Activated CD8-positive, alpha-beta T cell treated with anti-CD3 and anti-CD28 coated beads for 36 hours (primary cell): ENCODE results near the gene ARRDC5. TPM values are rescaled to one million over a fixed set of nuclear protein-coding genes. Genes with fewer than 3 reads are reported as not detected.
"Not testable (repeated sequence)": the region's sequence is repeated elsewhere in the genome, so short reads cannot be mapped to it uniquely, and the experiment has no call there.

ENCODE experiments used
- ATAC-seq: fragments of 200-7000 bp; cut with Tn5 transposase; one replicate; pipeline ENCODE4 v1.10.0; 2021; ENCODE audit warnings: mild to moderate bottlenecking, moderate library complexity
- CTCF ChIA-PET: fragments of 350-600 bp; sonication (Branson Sonifier 250); formaldehyde crosslinking; loops from one replicate; lab custom pipeline; 2021; ENCODE audit warnings: antibody characterized with exemption; lab: Charles Lee
- POLR2A ChIA-PET: fragments of 350-600 bp; sonication (Branson Sonifier 250); formaldehyde crosslinking; loops from one replicate; lab custom pipeline; 2021; ENCODE audit warnings: antibody characterized with exemption; lab: Charles Lee
- DNase-seq: peaks from one replicate; pipeline ENCODE4 v3.0.0-alpha.2; 2020
- H3K27ac Mint-ChIP-seq: one replicate; pipeline ENCODE4 v1.8.0; 2021; ENCODE audit warnings: mild to moderate bottlenecking, mixed read lengths
- H3K27me3 Mint-ChIP-seq: one replicate; pipeline ENCODE4 v1.8.0; 2021; ENCODE audit warnings: mixed read lengths
- H3K36me3 Mint-ChIP-seq: one replicate; pipeline ENCODE4 v1.8.0; 2021; ENCODE audit warnings: low read depth, mixed read lengths
- H3K4me1 Mint-ChIP-seq: one replicate; pipeline ENCODE4 v1.8.0; 2021; ENCODE audit warnings: low read depth, mixed read lengths
- H3K4me3 Mint-ChIP-seq: one replicate; pipeline ENCODE4 v1.8.0; 2021; ENCODE audit warnings: mild to moderate bottlenecking, moderate library complexity, mixed read lengths
- H3K9me3 Mint-ChIP-seq: one replicate; pipeline ENCODE4 v1.8.0; 2021; ENCODE audit warnings: mixed read lengths
- CTCF ChIP-seq: fragments of 200-600 bp; IDR thresholded peaks from one replicate; pipeline ENCODE4 v1.8.0; 2022; ENCODE audit warnings: antibody characterized with exemption, mild to moderate bottlenecking
- intact Hi-C: fragments of 100-400 bp; cut with micrococcal nuclease; formaldehyde crosslinking; loops from one replicate; pipeline ENCODE4 v1.10.0; 2022
- total RNA-seq, 2 experiments: library from RNA; stranded (reverse); gene quantifications; one replicate each; pipeline ENCODE4 v1.2.3, GENCODE V29; 2021

Gene ARRDC5
- total RNA-seq, 2 experiments from 2014 or later, result 0.18 to 0.20 TPM

- peaks cover 3% of the 10 kb centered on the region for H3K4me1 Mint-ChIP-seq
- DNase-seq (no peak), ATAC-seq (no peak)
- H3K27ac Mint-ChIP-seq, result no peak overlapping the region
- H3K9me3 Mint-ChIP-seq, result no peaks in the 10 kb centered on the region
- ChIA-PET POLR2A (no interaction called here), CTCF (interaction anchor here (1.0 to 12.0 kb wide), 8 partner anchors 9 to 128 kb away, joined by 3 to 310 read pairs (median 12); partner anchors contain the start of gene DPP9)
- no peak overlapping the region for H3K4me3 Mint-ChIP-seq
- no peaks in the 10 kb centered on the region for H3K27me3 Mint-ChIP-seq
- intact Hi-C loops, result loop anchor here (2.0 kb wide), 1 partner anchor 44 kb away; no protein-coding TSS in a partner anchor
- peaks cover 3% of the 10 kb centered on the region for H3K36me3 Mint-ChIP-seq
- no peak for TF ChIP-seq CTCF
These were observed 50.2 kb downstream of the ARRDC5 start for GRCh38 chr19:4852484-4852883.

GRCh38 chr19:4851551-4852290 is 51.0 kb downstream of the ARRDC5 start:
- ATAC-seq (peak; percentile 96), DNase-seq (peak; percentile 86)
- Mint-ChIP-seq H3K4me3 (no peak overlapping the region), H3K27me3 (no peaks in the 10 kb centered on the region), H3K4me1 (peaks cover 3% of the 10 kb centered on the region), H3K36me3 (peaks cover 3% of the 10 kb centered on the region), H3K27ac (no peak overlapping the region), H3K9me3 (no peaks in the 10 kb centered on the region)
- intact Hi-C loops, result loop anchor here (2.0 kb wide), 1 partner anchor 43 kb away; no protein-coding TSS in a partner anchor
- peak; percentile 90 for TF ChIP-seq CTCF
- ChIA-PET POLR2A (interaction anchor here (0.6 to 1.7 kb wide), 3 partner anchors 15 to 42 kb away, joined by 3 to 6 read pairs (median 3); partner anchors contain the start of gene PLIN3), CTCF (interaction anchor here (0.5 to 12.0 kb wide), 25 partner anchors 8 to 180 kb away, joined by 3 to 310 read pairs (median 5); partner anchors contain the start of gene TICAM1)

GRCh38 chr19:4849019-4849418 is 53.7 kb downstream of the ARRDC5 start:
- no peak for TF ChIP-seq CTCF
- Mint-ChIP-seq H3K4me3 (no peak overlapping the region), H3K9me3 (no peaks in the 10 kb centered on the region), H3K27me3 (no peaks in the 10 kb centered on the region), H3K4me1 (peaks cover 3% of the 10 kb centered on the region), H3K36me3 (peaks cover 5% of the 10 kb centered on the region), H3K27ac (no peak overlapping the region)
- DNase-seq (no peak), ATAC-seq (no peak)
- intact Hi-C loops, result no loop called here
- POLR2A ChIA-PET, result no interaction called here
- CTCF ChIA-PET, result interaction anchor here (12.0 kb wide), 1 partner anchor 41 kb away, joined by 310 read pairs; no protein-coding TSS in a partner anchor

- peaks cover 5% of the 10 kb centered on the region for H3K36me3 Mint-ChIP-seq
- no peaks in the 10 kb centered on the region for H3K9me3 Mint-ChIP-seq
- intact Hi-C loops, result no loop called here
- H3K4me3 Mint-ChIP-seq, result no peak overlapping the region
- ATAC-seq, result no peak
- no peak for TF ChIP-seq CTCF
- H3K27ac Mint-ChIP-seq, result no peak overlapping the region
- H3K4me1 Mint-ChIP-seq, result peaks cover 3% of the 10 kb centered on the region
- DNase-seq, result no peak
- ChIA-PET CTCF (interaction anchor here (12.0 kb wide), 1 partner anchor 40 kb away, joined by 310 read pairs; no protein-coding TSS in a partner anchor), POLR2A (no interaction called here)
- no peaks in the 10 kb centered on the region for H3K27me3 Mint-ChIP-seq
These were observed 55.3 kb downstream of the ARRDC5 start for GRCh38 chr19:4847190-4847973.

- H3K4me1 Mint-ChIP-seq, ATAC-seq, H3K27me3 Mint-ChIP-seq, H3K36me3 Mint-ChIP-seq, intact Hi-C loops, H3K27ac Mint-ChIP-seq, DNase-seq, H3K4me3 Mint-ChIP-seq, H3K9me3 Mint-ChIP-seq: not testable (repeated sequence)
- CTCF ChIA-PET, result interaction anchor here (4.8 to 12.0 kb wide), 2 partner anchors 36 to 38 kb away, joined by 30 to 310 read pairs; no protein-coding TSS in a partner anchor
- POLR2A ChIA-PET, result interaction anchor here (0.7 kb wide), 1 partner anchor 323 kb away, joined by 3 read pairs; no protein-coding TSS in a partner anchor
These were observed 56.7 kb downstream of the ARRDC5 start for GRCh38 chr19:4845975-4846374.
